Fibroblast of lung (primary cell): ENCODE measurements around the gene TMEM191B. TPM values are rescaled to one million over a fixed set of nuclear protein-coding genes. Genes with fewer than 3 reads are reported as not detected.
"Not testable (repeated sequence)": the region's sequence is repeated elsewhere in the genome, so short reads cannot be mapped to it uniquely, and the experiment has no call there.

Experiments
- DNase-seq, 2 donors: peaks; one replicate each; pipeline versions ENCODE4 v3.0.0 to v3.0.0-alpha.2; 2010; ENCODE audit warnings: low read depth in 2 of 2
- H2AFZ ChIP-seq: 2 replicates; pipeline ENCODE4 v1.5.1; 2012; ENCODE audit warnings: low read length, control low read depth, inconsistent platforms
- H3K27ac ChIP-seq: 2 replicates; pipeline ENCODE4 v1.5.1; 2011; ENCODE audit warnings: low read length, control low read depth; ENCODE audit not compliant: insufficient read depth
- H3K27me3 ChIP-seq: 2 replicates; pipeline ENCODE4 v1.5.1; 2011; ENCODE audit warnings: mild to moderate bottlenecking, low read length; ENCODE audit not compliant: control insufficient read depth, insufficient read depth
- H3K36me3 ChIP-seq: 2 replicates; pipeline ENCODE4 v1.5.1; 2011; ENCODE audit warnings: low read length; ENCODE audit not compliant: control insufficient read depth, insufficient read depth
- H3K4me1 ChIP-seq: 2 replicates; pipeline ENCODE4 v1.5.1; 2011; ENCODE audit warnings: low read length; ENCODE audit not compliant: control insufficient read depth, insufficient read depth; ENCODE audit errors: extremely low read depth
- H3K4me2 ChIP-seq: 2 replicates; pipeline ENCODE4 v1.5.1; 2011; ENCODE audit warnings: low read length, control low read depth; ENCODE audit not compliant: insufficient read depth; ENCODE audit errors: extremely low read depth
- H3K4me3 ChIP-seq, 4 experiments: fragments of 200-600 bp in 1 of 4; sonication (generic) in 1 of 4; replicated peaks in 1 of 4; 2 replicates each; pipeline ENCODE4 v1.5.1; 2011 to 2016; ENCODE audit warnings: low read length in 4 of 4, low read depth in 3 of 4, mild to moderate bottlenecking in 3 of 4, control low read depth in 2 of 4, inconsistent platforms in 1 of 4, mixed read lengths in 1 of 4; ENCODE audit not compliant: insufficient read depth in 1 of 4; ENCODE audit errors: control extremely low read depth in 1 of 4
- H3K79me2 ChIP-seq: 2 replicates; pipeline ENCODE4 v1.5.1; 2012; ENCODE audit warnings: mild to moderate bottlenecking, low read length, inconsistent platforms; ENCODE audit not compliant: control insufficient read depth, insufficient read depth
- H3K9ac ChIP-seq: 2 replicates; pipeline ENCODE4 v1.5.1; 2011; ENCODE audit warnings: mild to moderate bottlenecking, low read length, control low read depth; ENCODE audit not compliant: insufficient read depth
- H3K9me3 ChIP-seq: 2 replicates; pipeline ENCODE4 v1.5.1; 2012; ENCODE audit warnings: low read depth, low read length; ENCODE audit not compliant: control insufficient read depth, insufficient read depth
- H4K20me1 ChIP-seq: 2 replicates; pipeline ENCODE4 v1.5.1; 2011; ENCODE audit warnings: low read length; ENCODE audit not compliant: control insufficient read depth, insufficient read depth; ENCODE audit errors: extremely low read depth
- polyA plus RNA-seq, 2 donors: library from polyadenylated mRNA; depleted of rRNA in 1 of 2; stranded (reverse) in 1 of 2; unstranded in 1 of 2; fragments of >200 nt; gene quantifications; 2 replicates each; pipeline ENCODE4 v1.2.1, GENCODE V29; 2011 to 2012; ENCODE audit warnings: missing spikeins in 1 of 2
- total RNA-seq: library from RNA; depleted of rRNA; stranded (reverse); fragments of >200 nt; gene quantifications from 2 replicates; pipeline ENCODE4 v1.2.1, GENCODE V29; 2014

The TMEM191B gene
- total and polyA plus RNA-seq, 2 donors (not counting 1 experiment from before 2014, with no cell fraction given) = 4.1 TPM; not detected in 1

- not testable (repeated sequence) for H3K4me2 ChIP-seq, H3K27ac ChIP-seq, H3K79me2 ChIP-seq, H3K9me3 ChIP-seq, H4K20me1 ChIP-seq, H3K36me3 ChIP-seq, H3K9ac ChIP-seq, H2AFZ ChIP-seq, DNase-seq, H3K27me3 ChIP-seq, H3K4me1 ChIP-seq, H3K4me3 ChIP-seq
Observed at GRCh38 chr22:18554280-18555256, 27.0 kb downstream of the TMEM191B start.

- not testable (repeated sequence) for H2AFZ ChIP-seq, H4K20me1 ChIP-seq, H3K27ac ChIP-seq, DNase-seq, H3K36me3 ChIP-seq, H3K4me2 ChIP-seq, H3K9me3 ChIP-seq, H3K9ac ChIP-seq, H3K4me3 ChIP-seq, H3K79me2 ChIP-seq, H3K4me1 ChIP-seq, H3K27me3 ChIP-seq
Observed at GRCh38 chr22:18558516-18558915, 30.9 kb downstream of the TMEM191B start.

GRCh38 chr22:18558939-18559338 lies 31.3 kb downstream of the TMEM191B start:
- not testable (repeated sequence) for DNase-seq, H3K27me3 ChIP-seq, H3K9ac ChIP-seq, H3K27ac ChIP-seq, H3K4me1 ChIP-seq, H2AFZ ChIP-seq, H3K9me3 ChIP-seq, H4K20me1 ChIP-seq, H3K36me3 ChIP-seq, H3K4me2 ChIP-seq, H3K4me3 ChIP-seq, H3K79me2 ChIP-seq

GRCh38 chr22:18560099-18560974 lies 32.7 kb downstream of the TMEM191B start:
- H3K36me3 ChIP-seq, H3K9me3 ChIP-seq, H3K4me1 ChIP-seq, H3K4me3 ChIP-seq, H3K27ac ChIP-seq, DNase-seq, H3K4me2 ChIP-seq, H3K9ac ChIP-seq, H3K27me3 ChIP-seq, H4K20me1 ChIP-seq, H3K79me2 ChIP-seq, H2AFZ ChIP-seq: not testable (repeated sequence)

GRCh38 chr22:18570509-18571246 lies 43.1 kb downstream of the TMEM191B start:
- not testable (repeated sequence) for H3K27me3 ChIP-seq, H4K20me1 ChIP-seq, H3K9me3 ChIP-seq

GRCh38 chr22:18573483-18574164 lies 46.0 kb downstream of the TMEM191B start:
- not testable (repeated sequence) for H3K4me1 ChIP-seq, H3K79me2 ChIP-seq, H3K27ac ChIP-seq, H4K20me1 ChIP-seq, H3K27me3 ChIP-seq, H3K9ac ChIP-seq, H3K9me3 ChIP-seq, DNase-seq, H3K4me2 ChIP-seq, H3K4me3 ChIP-seq, H3K36me3 ChIP-seq, H2AFZ ChIP-seq

More at GRCh38 chr22:18570509-18571246, 43.1 kb downstream of the TMEM191B start:
- H3K4me1 ChIP-seq, H2AFZ ChIP-seq, H3K4me2 ChIP-seq, H3K79me2 ChIP-seq, DNase-seq, H3K27ac ChIP-seq, H3K36me3 ChIP-seq, H3K4me3 ChIP-seq, H3K9ac ChIP-seq: not testable (repeated sequence)
